ENCODE measurements around the gene PIGS.
A peak's percentile ranks its signal among the peaks of the same experiment; 100 is the strongest.

PIGS gene

DNA sequence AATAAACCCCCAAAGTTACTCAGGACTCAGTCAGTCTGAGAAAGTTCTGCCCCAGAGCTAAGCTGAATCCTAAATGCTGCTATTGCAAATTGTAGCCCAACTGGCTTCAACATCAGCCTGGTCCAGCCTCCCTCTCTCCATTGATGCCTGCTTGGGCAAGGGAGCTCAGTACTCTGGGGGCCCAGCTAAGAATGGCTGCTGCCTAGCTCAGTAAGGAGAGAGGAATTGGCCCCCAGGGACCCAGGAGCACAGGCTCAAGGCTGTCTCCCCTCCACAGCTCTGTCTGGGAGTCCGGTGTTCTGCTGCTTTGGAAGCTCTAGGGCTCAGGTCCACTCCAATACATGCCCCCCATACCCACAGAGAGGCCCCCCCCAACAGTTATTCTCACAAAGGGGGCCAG lies 20.5 kb downstream of the PIGS start:
- DNase-seq (ENCODE audit: low spot score): no peak

GRCh38 chr17:28549236-28550132 lies 21.8 kb downstream of the PIGS start:
- DNase-seq (ENCODE audit: low spot score): peak; percentile 65

GRCh38 chr17:28548417-28549130 lies 22.8 kb downstream of the PIGS start:
- DNase-seq (ENCODE audit: low spot score): no peak

DNA sequence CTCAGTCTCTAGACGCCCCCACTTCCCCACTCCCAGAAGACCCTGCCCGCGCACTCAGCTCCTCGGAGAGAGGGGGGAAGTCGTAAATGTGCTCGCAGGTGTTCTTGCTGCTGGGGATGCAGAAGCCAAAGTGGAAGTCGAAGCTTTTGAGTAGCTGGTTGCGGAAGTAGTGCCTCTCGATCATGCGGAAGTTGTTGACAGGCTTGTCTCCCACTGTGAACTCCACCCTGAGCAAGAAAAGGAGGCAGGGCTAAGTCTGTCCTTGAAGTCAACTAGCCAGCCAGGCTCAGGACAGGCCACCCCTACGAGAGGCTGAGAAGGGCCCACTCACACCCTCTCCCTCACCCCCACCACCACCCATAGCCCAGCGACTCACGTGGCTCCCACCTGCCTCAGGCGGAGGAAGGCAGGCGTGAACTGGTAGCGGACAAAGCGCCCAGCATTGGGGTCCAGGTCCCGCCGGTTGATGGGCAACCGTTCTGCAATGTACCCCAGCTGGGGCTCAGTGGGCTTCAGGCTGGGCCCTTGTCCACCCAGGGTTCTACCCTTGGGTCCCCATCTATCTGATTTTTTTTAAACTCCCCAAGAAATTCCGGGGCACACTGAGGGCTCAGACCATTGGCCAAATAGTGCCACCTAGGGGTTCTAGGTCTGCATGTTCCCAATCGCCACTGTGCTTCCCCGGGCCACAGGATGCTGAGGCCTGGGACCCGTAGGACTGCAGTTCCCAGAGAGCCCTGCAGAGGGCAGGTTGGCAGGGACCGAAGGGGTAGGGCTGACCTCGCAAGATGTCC lies 23.5 kb downstream of the PIGS start:
- peak; percentile 89 for DNase-seq (ENCODE audit: low spot score)

GRCh38 chr17:28547096-28547622 lies 24.2 kb downstream of the PIGS start:
- no peak for DNase-seq (ENCODE audit: low spot score)

GRCh38 chr17:28545787-28546415 lies 25.4 kb downstream of the PIGS start:
- no peak for DNase-seq (ENCODE audit: low spot score)

GRCh38 chr17:28545141-28545503 lies 26.2 kb downstream of the PIGS start:
- DNase-seq (ENCODE audit: low spot score): no peak

GRCh38 chr17:28544402-28545140 lies 26.8 kb downstream of the PIGS start:
- no peak for DNase-seq (ENCODE audit: low spot score)

DNA sequence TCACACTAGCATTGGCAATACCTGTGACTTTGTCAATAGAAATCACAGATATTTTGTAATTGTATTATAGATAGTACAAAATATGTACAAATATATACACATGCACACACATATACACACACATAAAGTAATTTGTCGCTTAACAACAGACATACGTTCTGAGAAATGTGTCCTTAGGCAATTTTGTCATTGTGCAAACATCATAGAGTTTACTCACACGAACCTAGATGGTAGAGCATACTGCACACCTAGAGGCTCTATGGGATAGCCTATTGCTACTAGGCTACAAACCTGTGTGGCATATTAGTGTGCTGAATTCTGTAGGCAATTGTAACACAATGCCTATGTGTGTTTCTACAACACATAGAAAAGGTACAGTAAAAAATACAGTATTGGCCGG lies 29.9 kb downstream of the PIGS start:
- no peak for DNase-seq (ENCODE audit: low spot score)

- DNase-seq (ENCODE audit: low spot score): no peak
Observed at GRCh38 chr17:28540231-28540630, 31.1 kb downstream of the PIGS start.

- DNase-seq (ENCODE audit: low spot score): no peak
Observed at GRCh38 chr17:28538296-28538895, 32.9 kb downstream of the PIGS start.

DNA sequence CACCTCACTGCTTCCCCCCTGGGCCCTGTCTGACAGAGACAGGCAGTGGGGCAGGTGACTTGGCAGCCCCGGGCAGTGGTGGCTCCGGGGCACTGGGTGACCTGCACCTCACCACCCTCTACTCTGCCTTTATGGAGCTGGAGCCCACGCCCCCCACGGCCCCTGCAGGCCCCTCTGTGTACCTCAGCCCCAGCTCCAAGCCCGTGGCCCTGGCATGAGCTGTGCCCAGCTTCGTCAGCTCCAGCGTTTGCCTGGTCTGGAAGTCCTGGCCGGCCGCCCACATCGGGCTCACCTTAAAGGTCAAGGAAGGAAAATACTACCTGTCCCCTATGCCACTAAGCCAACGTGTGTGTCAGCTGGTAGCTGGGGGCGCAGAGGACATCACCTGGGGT lies 34.1 kb downstream of the PIGS start:
- DNase-seq (ENCODE audit: low spot score): no peak

DNA sequence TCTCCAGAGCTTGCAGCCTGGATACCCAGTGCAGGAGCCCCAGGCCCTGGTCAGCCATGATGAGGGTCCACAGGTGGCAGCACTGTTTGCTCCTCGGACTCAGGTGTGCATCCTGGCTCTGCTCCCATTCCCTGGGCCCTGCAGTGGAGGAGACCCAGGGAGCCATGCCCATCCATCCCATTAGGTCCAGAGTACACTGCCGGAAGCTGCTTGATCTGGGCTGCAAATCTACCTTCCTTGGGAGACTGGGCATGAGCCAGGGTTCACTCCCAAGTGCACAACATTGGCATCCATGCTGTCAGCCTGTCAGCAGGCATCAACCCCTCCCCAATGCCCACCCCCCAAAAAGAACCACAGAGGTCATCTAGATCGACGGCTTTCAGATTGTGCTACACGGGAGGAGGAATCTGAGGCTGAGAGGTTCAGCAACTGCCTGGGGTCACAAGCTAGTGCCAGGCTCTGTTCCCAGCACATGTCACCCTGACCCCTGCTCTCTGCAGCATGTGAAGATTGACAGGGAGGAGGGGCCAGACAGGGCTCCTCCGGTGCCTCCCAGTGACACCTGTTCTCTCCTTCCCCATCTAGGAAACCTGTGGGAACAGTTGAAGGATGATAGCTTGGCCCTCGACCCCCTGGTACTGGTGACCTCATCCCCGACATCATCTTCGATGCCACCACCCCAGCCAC lies 34.6 kb downstream of the PIGS start:
- DNase-seq (ENCODE audit: low spot score): no peak

- DNase-seq (ENCODE audit: low spot score): no peak
Observed at GRCh38 chr17:28534740-28535375, 36.5 kb downstream of the PIGS start.

DNA sequence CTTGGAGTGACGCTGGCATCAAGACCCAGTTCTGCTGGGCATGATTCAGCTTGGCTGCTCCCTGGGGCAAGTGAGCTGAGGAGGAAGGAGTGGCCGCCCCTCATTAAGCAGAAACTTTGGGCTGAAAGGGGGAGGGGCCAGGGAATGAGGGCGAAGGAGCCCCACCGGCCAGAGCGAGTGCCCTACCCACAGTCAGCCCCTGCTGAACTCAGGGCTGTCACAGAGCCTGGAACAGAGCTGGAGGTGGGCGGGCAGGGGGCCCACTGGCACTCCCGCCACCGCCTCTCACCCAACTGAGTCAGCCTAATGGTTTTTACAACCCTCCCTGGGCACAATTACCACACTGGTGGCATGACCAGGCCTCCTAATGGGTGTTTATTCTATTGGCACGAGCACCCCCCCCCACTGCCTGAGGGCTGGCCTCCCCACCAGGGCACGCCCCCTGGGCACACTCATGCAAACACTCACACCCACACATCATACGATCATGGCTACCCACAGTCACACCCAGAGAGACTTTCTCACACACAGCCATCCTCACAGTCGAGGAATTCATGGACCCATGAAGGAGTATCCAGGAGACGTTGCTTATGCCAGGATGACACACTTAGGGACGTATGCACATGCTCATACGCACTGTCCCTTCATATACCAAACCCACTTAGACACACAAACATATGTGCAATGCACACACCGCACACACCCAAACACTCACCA lies 38.1 kb downstream of the PIGS start:
- DNase-seq (ENCODE audit: low spot score): no peak

DNA sequence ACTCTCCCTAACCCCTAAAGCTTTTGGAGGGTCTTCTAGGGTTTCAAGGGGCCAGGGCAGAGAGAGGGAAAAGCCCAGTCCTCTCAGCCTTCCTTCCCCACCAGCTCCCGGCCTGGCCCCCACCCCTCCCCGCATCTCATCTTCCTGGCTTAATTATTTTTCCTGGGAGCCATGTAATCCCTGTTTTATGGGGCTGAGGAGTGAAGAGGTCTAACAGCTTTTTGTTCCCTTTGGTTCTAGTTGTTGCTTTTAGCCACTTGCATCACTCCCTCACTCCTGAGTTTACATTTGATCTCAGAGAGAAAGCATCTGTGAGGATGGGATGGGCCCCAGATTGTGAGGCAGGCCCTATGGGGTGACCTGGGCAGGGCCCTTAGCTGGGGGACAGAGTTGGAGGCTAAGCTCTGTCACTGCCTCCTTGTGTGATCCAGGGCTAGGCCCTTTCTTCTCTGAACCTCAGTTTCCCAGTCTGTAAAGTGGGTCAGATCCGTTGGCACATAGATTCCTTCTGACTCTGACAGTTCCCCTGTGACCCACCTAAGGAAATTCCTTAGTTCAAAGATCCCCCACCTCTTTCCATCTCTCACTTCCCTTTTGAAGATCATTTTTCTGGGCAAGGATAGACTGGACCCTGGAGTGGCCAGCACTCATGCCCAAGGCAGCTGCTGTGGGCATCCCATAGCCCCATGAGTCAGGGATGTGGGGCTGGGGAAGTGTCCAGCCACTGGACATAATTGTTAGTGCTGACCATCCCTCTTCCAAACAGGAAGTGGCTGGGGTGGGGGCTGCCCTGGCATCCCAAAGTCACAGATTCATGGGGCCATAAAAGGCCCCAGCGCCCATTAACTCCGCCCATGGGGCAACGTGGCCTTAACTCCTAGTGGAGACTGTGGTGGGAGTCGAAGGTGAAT lies 39.0 kb downstream of the PIGS start:
- DNase-seq (ENCODE audit: low spot score): no peak

GRCh38 chr17:28530926-28531325 lies 40.4 kb downstream of the PIGS start:
- DNase-seq (ENCODE audit: low spot score): no peak

GRCh38 chr17:28530250-28530649 lies 41.1 kb downstream of the PIGS start:
- DNase-seq (ENCODE audit: low spot score): no peak

Measured in NAMALWA (cell line).